Neural crest cell (in vitro differentiated cells): Measurements from ENCODE around the gene GCKR. TPM values are rescaled to one million over a fixed set of nuclear protein-coding genes. Genes with fewer than 3 reads are reported as not detected.

Experiments used
- DNase-seq: peaks from one replicate; pipeline ENCODE4 v3.0.0; 2021; ENCODE audit warnings: low read depth, mixed read lengths, low spot score
- H3K27ac Mint-ChIP-seq: one replicate; pipeline ENCODE4 v1.8.0; 2021; ENCODE audit warnings: mild to moderate bottlenecking, mixed read lengths; ENCODE audit not compliant: unreplicated experiment
- H3K27me3 Mint-ChIP-seq: 2 replicates; pipeline ENCODE4 v1.8.0; 2021; ENCODE audit warnings: low read depth, mild to moderate bottlenecking, mixed read lengths
- H3K36me3 Mint-ChIP-seq: 2 replicates; pipeline ENCODE4 v1.8.0; 2021; ENCODE audit warnings: low read depth, mild to moderate bottlenecking, mixed read lengths
- H3K4me1 Mint-ChIP-seq: 2 replicates; pipeline ENCODE4 v1.8.0; 2021; ENCODE audit warnings: mixed read lengths
- H3K4me3 Mint-ChIP-seq: one replicate; pipeline ENCODE4 v1.8.0; 2021; ENCODE audit warnings: mild to moderate bottlenecking, mixed read lengths
- H3K9me3 Mint-ChIP-seq: 2 replicates; pipeline ENCODE4 v1.8.0; 2021; ENCODE audit warnings: mixed read lengths
- CTCF ChIP-seq: fragments of 200-600 bp; sonication (generic); conservative IDR thresholded peaks from 2 replicates; pipeline ENCODE4 v1.5.0; 2021; ENCODE audit warnings: antibody characterized with exemption, mild to moderate bottlenecking
- total RNA-seq: library from RNA; stranded (reverse); gene quantifications from 2 replicates; pipeline ENCODE4 v1.2.1, GENCODE V29; 2021

GCKR gene
- total RNA-seq, 1 donor from 2014 or later, result 0.42 TPM

GRCh38 chr2:27464443-27464842, 32.2 kb upstream of the GCKR start:
- Mint-ChIP-seq H3K36me3 (no peaks in the 10 kb centered on the region), H3K4me3 (no peak overlapping the region), H3K4me1 (no peaks in the 10 kb centered on the region), H3K27ac (no peak overlapping the region), H3K9me3 (no peaks in the 10 kb centered on the region), H3K27me3 (no peaks in the 10 kb centered on the region)
- TF ChIP-seq CTCF, result no peak
- no peak for DNase-seq

GRCh38 chr2:27471961-27472360, 24.7 kb upstream of the GCKR start:
- Mint-ChIP-seq H3K27me3 (no peaks in the 10 kb centered on the region), H3K4me3 (no peak overlapping the region), H3K36me3 (peaks cover 7% of the 10 kb centered on the region), H3K27ac (no peak overlapping the region), H3K4me1 (no peaks in the 10 kb centered on the region), H3K9me3 (no peaks in the 10 kb centered on the region)
- no peak for TF ChIP-seq CTCF
- DNase-seq, result no peak

GRCh38 chr2:27485496-27485895, 11.1 kb upstream of the GCKR start:
- peaks cover 25% of the 10 kb centered on the region for H3K4me1 Mint-ChIP-seq
- H3K36me3 Mint-ChIP-seq, result peaks cover 8% of the 10 kb centered on the region
- DNase-seq, result no peak
- no peaks in the 10 kb centered on the region for H3K27me3 Mint-ChIP-seq
- no peak overlapping the region for H3K27ac Mint-ChIP-seq
- peak overlapping the region; percentile 18 for H3K4me3 Mint-ChIP-seq
- TF ChIP-seq CTCF, result no peak
- H3K9me3 Mint-ChIP-seq, result no peaks in the 10 kb centered on the region

- H3K4me1 Mint-ChIP-seq, result peaks cover 32% of the 10 kb centered on the region
- peaks cover 6% of the 10 kb centered on the region for H3K27me3 Mint-ChIP-seq
- H3K36me3 Mint-ChIP-seq, result peaks cover 3% of the 10 kb centered on the region
- H3K4me3 Mint-ChIP-seq, result peak overlapping the region; percentile 93
- DNase-seq, result no peak
- H3K27ac Mint-ChIP-seq, result peak overlapping the region; percentile 78
- H3K9me3 Mint-ChIP-seq, result no peaks in the 10 kb centered on the region
- no peak for TF ChIP-seq CTCF
These were observed 7.5 kb upstream of the GCKR start for GRCh38 chr2:27489118-27489497.

- Mint-ChIP-seq H3K4me1 (peaks cover 35% of the 10 kb centered on the region), H3K27me3 (peaks cover 11% of the 10 kb centered on the region), H3K9me3 (no peaks in the 10 kb centered on the region), H3K27ac (peak within 1 kb of the TSS; percentile 78), H3K4me3 (peak within 1 kb of the TSS; percentile 93), H3K36me3 (peaks cover 3% of the 10 kb centered on the region)
- DNase-seq, result peak; percentile 97
- TF ChIP-seq CTCF, result no peak
These were observed 6.9 kb upstream of the GCKR start, which contains the start of gene IFT172 for GRCh38 chr2:27489498-27490397. Gene IFT172 (minus strand): TSS chr2:27489743. CDS start chr2:27489653, 90 bp downstream.
